HG03378 (cell line): ENCODE measurements around the gene SP2.

ENCODE experiments used
- ATAC-seq: cut with Tn5 transposase; IDR thresholded peaks from one replicate; pipeline ENCODE4 v1.9.1; 2021; ENCODE audit warnings: mild to moderate bottlenecking, moderate library complexity; ENCODE audit not compliant: unreplicated experiment

Gene SP2

DNA sequence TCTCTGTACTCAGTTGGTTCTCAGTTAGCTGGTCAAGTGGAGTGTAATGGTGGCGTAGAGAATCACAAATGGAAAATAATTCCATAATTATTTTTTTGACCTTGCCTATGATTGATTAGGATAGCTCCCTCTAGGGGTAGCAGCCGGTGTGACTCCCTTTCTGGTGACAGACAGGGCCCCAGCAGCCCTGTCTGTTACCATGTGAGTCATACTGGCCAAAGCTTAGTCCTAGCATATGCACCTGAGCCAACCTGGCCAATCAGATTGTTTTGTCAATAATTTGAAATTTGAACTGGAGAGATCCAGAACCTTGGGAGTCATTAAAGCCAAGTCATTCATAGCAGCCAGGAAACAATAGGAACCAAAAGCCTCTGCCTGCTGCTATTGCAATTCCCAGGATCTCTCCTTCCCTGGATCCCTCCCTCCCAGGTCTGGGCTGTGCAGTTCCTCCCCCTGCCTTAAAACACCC lies 50.9 kb downstream of the SP2 start:
- ATAC-seq = no peak

DNA sequence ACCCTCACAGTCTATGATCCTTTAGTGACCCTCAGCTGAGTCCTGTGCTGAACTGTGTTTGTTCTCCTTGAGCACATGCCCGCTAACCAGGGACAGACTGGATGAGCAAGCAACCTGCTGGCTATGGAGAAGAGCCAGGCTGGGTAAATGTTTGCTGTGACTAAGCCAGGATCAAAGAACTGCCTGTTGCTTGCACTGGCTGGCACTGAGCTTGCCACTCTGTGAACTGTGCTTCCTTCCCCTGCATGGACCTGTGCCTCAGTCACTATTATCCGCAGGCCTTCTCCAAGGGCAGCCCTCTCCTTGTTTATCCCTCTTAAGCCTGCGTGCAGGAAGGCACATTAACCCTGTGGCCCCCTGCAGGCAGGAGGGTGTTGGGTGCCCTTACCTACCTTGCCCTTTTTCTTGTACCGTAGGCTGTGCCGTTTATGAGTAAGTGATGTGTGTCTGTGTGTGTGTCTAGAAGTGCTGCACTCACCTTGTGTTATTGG lies 52.7 kb downstream of the SP2 start:
- no peak for ATAC-seq

DNA sequence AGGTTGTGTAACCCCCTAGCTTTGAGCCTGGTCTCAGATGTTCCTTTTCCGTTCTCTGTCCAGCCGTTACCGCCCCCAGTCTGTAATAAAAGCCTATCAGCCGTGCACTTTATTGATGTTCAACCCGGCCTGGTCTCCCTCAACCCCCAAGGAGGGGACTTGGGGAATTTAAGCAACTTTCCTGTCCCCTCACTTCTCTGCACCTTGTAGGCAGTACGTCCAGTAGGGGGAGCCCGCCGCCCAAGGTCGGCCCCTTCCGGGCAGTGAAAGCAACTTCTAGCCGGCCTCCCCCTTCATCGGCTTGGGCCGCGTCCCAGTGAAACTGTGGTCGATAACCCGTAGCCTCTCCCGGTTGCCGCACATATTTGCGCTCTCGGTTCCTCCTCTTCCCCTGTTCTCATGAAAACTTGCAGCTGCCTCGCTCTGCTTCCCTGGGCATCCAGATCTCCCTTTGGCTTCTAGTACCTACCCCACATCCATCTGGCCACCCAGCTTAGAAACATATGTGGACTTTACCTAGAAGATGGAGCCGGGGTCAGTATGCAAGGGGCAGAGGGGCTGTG lies 53.2 kb downstream of the SP2 start:
- ATAC-seq = peak; percentile 42

DNA sequence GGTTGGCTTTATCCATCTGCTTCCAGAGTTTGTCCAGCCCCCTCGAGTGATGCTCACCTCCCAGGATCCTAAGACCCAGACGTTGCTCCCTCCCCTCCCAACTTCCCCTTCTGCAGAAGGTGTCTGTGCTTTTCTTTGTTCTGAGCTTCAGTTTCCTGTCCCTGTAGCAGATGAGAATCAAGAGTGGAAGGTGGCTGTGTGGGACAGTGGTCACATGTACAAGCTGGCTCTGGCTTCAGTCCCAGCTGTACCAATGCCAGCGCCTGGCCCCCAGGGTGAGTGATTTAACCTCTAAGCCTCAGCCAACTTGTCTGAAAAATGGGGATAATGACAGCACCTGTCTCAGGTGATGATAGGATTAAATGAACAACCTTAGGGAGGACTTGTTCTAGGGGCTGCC lies 53.9 kb downstream of the SP2 start:
- no peak for ATAC-seq

DNA sequence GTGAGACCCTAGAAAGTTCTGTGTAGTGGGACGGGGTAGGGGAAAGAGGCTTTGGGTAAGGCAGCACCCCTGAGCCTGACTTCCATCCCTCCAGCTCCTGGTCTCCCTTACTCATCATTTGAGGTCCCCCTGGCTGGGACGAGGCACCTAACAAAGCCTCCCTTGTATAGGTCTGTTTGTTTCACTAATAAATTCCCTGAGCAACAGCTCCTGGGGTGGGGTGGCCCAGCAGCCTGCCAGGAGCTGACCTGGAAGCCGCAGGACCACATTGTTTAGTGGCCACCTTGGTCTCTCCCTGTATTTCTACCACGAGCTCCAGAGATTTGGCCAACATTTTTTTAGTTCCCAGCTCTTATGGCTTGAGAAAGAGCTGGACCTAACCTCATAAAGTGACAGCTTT lies 54.4 kb downstream of the SP2 start:
- no peak for ATAC-seq

DNA sequence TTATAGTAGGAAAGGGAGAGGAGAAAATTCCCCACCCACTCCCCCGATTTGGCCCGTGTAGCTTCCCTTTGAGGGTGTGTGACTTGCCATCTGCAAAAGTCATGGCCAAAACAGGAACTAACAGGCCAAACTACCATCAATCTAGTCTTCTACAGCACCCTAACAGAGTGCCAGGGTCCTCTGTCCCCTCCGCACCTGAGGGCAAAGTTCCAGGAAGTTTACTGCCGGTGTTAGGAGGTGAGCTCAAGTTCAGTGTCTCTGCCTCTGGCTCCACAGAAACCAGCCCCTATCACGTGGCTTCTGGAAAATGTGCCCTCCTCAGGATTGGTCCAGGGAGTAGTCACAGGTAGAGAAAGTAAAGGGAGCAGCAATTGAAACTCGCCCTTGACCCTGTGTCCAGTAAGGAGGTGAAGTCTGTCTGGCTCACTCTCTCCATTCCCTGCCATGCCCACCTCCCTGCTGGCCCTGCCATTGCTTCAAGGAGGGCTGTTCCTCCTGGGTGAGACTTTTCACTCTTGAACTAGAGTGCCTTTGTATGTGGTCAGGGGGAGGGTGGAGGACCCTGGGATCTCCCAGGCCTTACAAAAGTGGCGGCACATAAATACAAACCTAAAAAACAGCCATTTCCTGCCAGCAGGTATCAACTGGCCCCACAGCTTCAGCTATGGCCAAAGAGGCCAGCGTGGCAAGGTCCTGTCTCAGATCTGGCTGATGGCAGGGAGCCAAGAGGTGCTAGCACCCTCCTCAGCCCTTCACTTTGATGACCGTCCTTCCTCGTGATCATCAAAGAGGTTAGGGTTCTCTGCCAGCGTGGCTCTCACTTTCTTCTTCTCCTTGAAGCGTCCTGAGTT lies 56.4 kb downstream of the SP2 start:
- no peak for ATAC-seq

DNA sequence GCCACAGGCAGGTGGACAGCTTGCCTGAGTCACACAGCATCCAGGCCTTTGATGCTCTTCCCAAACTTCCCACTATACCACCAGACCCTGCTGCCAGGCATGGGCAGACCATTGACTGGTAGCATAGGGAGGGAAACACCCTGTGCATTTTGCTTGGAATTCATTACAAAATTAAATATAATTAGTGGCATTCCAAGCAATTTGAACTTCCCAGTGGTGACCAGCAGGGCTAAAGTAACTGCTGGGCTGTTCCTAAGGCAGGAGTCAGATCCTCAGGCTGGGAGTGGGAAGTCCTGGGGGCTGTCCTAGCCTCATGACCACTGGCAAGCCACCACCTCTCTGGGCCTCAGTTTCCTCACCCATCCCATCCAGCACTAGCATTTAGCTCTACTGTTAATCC lies 57.9 kb downstream of the SP2 start:
- ATAC-seq = no peak

DNA sequence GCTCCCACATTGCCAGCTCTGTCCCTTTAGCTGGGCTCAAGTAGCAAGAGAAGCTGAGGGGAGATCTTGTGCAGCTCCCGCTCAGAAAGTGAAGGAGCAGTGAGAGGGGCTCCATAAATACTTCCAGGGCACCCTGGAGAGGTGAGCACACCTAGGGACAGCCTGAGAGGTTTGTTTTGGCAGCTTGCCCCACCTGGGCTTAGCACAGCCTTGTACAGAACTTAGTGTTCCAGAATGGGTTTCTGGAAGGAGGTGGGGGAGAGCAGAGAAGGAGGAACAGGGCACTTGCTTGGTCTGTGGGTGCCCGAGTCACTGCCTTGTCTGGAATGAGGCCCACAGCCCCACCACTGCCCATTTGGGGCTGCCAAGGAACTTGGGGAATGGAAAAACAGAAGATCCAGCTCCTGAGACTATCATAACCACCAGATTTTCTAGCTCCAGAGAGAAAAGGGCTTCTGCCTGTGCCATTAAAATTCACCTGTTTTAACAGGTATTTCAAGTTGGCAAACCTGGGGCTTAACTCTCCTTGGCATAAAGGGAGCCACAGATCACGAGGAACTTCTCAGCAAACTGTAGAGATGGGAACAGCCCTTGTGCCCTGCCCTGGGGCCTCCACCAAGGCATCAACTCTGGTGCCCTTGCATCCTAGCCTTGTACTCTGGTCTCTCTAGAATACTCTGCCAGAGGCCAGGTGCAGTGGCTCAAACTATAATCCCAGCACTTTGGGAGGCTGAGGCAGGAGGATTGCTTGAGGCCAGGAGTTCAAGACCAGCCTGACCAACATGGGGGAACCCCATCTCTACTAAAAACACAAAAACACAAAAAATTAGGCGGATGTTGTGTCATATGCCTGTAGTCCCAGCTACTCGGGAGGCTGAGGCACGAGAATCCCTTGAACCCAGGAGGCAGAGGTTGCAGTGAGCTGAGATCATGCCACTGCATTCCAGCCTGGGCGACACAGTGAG lies 59.7 kb downstream of the SP2 start:
- ATAC-seq = no peak

DNA sequence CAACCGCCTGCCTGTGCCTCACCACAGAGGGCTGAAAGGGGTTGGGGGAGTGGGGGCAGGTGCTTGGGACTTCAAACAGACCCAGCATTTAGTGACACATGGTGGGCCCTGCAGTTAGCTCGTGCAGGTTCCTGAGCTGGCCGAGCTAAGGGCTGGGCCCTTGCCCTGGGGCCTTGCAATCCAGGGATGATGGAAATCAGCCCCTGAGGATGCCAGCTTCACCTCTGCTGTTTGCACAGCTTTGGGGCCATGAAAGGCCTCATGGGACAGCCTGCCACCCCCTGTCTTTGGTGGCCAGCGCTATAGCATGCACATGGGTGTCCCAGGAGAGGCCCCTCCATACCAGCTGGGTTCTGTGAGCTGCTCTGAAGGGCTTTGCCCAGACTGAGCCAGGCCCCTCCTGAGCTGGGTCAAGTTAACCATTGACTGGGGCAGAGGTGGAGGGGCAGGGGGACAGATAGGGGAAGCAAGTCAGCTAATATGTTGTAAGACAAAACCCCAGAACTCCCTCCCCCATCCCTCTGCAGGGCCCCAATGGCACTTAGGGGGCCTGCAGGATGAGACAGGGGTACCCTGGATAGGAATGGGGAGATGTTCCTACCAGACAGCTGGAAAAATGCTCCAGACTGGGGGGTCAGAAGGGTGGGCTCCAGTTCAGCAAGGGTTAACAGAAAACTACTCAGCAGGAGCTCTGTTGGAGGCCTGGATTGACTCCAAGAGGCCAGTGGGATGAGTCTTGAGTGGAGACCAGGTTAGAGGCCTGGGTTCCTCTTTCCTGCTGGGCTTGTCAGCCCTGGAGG lies 61.0 kb downstream of the SP2 start:
- ATAC-seq = no peak

DNA sequence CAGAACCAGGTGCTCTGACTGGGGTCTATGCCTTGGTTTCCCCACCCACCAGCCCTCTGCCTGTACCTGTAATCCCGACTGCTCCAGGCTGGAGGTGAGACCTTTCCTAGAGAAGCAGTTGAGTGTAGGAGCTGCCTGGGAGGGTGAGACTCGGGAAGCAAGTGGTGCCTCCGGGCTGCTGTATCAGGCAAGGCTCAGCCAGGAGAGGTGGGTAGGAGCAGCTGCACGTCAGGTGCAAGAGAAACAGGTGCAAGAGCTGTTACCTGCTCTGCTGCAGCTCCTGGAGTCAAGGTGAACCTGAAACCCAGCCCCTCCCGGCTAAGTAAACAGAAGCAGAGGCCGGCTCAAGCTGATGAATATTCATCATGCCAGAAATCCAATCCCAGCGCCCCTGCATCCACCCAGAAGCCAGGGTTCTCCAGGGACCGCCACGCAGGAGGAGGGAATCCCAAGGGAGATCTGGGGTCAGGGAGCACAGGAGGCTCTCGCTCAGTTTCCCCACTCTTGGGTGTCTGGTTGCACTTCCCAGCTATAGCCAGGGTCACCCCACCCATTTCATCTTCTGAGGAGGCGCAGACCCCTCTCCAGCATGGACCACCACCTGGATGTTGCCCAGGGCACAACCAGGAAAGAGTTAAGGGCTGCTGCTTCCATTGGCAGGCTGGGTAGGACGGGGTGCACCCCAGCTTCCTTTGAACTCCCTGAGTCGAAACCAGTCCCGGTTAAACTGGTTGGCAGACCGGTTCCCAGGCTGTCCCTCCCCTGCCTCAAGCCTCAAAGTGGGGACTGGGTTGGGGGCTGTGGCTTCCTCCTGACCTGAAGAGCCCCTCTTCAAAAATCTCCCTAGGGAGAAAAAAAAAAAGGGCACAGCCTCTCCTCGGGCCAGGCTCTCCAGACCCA lies 61.8 kb downstream of the SP2 start, which contains the start of gene PRR15L:
PRR15L (minus strand) TSS at position 293 of the 900 bp plus-strand sequence. CDS start 4,649 bp downstream, outside the sequence.
- no peak for ATAC-seq

DNA sequence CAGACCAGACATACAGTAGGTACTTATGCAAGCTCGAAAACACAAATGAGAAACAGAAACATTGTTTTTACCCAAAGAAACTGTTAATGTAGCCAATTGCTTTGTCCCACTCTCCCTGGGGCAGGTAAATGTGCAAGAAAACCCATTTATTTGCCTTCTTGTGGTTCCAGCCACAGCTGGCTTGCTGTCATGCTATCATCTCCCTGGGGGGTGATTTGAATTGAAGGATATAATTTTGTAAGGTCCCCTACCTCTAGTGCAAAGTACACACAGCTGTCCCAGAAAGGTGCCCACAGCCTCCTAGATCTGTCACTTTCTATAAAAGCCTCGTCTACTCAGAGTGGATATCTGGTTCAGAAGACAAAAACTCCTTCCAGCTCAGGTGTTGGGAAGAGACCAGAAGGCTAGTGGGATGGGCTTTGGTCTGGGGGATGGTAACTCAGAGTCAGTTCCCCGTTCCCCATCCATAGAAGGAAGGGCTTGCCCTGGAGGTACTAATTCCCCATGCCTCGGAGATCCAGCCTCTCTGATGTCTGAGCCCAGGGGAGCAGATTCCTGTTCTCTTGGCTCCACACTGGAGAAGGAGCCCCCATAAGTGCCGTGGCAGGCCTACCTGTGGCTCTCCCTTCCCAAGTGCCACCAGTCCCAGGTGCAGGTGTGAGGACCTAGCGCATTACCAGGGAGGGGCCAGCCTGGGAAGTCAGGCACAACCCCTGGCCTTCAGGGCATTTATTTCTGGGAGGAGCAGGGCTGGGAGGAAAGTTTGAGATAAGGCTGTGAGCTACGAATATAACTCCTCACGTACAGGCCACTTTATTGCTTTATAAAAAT lies 64.0 kb downstream of the SP2 start:
- no peak for ATAC-seq

DNA sequence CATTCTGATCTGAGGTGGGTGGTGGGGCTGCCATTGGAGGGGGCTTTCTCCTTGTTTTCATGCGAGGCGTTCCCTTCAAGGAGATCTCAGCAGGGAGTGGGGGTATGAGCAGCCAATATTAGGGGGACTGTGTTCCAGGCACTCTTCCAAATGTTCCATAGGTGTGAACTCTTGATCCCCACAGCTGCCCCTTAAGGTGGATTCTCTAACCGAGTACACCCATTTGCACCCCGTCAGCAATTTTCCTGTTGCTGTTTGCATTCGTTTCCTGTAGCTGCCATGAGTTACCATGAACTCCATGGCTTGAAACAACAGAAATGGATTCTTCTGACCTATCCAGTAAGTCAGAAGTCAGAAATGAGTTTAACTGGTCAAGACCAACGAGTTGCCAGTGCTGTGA lies 65.4 kb downstream of the SP2 start:
- ATAC-seq = no peak

DNA sequence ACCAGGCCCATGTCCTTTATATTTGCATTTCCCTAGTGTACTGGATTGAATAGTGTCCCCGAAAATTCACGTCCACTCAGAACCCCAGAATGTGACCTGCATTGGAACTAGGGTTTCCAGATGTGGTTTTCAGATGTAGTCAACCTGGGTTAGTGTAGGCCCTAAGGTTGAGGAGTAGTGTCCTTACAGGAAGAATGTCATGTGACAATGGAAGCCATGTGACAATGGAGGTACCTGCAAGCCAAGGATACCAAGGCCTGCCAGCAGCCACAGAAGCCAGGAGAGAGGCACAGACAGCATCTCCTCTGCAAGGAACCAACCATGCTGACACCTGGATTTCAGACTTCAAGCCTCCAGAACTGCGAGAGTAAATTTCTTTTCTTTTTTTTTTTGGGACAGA lies 66.9 kb downstream of the SP2 start:
- ATAC-seq = no peak

DNA sequence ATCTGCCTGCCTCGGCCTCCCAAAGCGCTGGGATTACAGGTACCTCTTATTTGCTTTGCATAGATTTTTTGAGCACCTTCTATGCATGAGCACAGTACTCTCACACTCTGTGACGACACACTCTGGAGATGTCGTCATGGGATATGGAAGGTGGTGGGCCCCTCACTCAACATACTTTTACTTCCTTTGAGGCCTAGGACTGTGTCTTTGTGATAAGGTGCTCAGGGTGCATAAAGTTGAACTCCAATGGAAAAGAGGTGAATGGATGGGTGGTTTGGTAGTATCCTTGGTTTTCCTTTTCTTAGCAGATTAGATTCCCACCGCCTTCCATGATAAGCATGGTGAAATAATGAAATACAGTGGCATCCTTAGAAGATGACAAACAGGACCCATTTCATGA lies 68.8 kb downstream of the SP2 start:
- ATAC-seq = no peak

DNA sequence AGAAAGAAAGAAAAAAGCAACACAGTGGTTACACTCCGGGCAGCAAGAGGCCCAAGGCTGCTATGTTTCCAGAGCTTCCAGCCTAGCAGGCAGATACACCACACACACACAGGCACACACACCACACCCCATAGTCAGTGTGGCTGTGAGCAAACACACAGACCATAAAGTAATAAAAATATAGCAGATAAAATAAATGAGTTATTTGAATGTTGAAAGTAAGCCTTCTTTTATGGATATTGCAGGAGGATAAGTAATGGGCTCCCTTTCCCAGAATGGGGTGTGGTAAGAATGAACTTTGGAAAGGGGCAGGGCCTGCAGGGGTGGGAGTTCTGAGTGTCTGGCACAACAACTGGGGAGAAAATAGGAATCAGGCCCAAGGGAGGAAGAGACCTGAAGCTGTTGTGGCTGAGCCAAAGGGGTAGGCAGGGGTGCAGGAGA lies 70.1 kb downstream of the SP2 start:
- no peak for ATAC-seq

DNA sequence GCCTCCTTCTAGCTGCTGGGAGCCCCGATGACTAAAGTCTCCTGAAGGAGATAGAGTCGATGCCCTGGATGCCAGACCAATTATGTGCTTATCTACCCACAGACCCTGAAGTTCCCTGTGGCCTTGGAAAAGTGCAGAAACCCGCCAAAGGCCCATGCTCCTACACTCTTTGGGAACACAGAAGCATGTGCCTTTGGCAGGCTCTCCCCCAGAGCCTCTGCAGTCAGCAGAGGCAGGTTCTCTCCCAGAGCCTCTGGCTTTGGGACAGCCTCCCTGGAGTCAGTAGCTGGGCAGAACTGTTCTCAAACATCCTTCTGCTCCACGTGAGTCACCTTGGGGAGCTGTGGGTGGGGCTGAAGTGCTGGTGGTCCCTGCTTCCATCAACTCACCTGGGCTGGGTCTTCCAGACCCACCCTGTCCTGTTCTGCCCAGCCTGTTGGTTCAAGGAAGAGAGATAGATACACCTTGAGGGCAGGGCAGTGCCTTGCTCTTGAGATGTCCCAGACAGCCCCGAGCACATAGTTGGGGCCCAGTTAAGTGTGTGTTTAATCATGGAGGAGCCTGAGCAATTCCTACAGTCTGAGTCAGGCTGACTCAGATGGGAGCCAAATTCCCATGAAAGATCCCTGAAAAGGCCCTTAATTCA lies 71.7 kb downstream of the SP2 start:
- no peak for ATAC-seq

DNA sequence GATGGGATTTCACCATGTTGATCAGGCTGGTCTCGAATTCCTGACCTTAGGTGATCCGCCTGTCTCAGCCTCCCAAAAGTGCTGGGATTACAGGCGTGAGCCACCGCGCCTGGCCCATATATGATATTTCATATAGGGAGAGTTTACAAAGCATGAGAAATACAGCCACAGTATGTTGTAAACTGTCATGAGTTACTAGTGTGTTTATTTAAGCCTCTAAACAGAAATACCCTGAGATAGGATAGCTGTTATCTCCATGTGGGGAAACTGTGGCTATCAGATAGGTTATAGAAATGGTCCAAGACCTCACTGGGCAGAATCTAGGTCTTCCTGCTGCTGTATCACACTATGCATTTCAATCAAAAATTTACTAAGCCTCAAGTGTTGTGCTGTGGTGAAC lies 72.8 kb downstream of the SP2 start:
- no peak for ATAC-seq
